CD4-positive, alpha-beta T cell treated with Interleukin-4 for 1 hour (primary cell): ENCODE results near the gene HSD3B1.
"Not testable (repeated sequence)": the region's sequence is repeated elsewhere in the genome, so short reads cannot be mapped to it uniquely, and the experiment has no call there.

Experiments used
- DNase-seq, 2 donors: peaks; one replicate each; pipeline ENCODE4 v3.0.0-alpha.2; 2020 to 2022

Gene HSD3B1

GRCh38 chr1:119556423-119556822 is 49.4 kb downstream of the HSD3B1 start:
- no peak for DNase-seq

- not testable (repeated sequence) for DNase-seq
These were observed 53.4 kb downstream of the HSD3B1 start for GRCh38 chr1:119560402-119560801.

GRCh38 chr1:119564548-119564947 is 57.5 kb downstream of the HSD3B1 start:
- DNase-seq = no peak
